ENCODE results near the gene TUBG2.

Gene TUBG2

DNA sequence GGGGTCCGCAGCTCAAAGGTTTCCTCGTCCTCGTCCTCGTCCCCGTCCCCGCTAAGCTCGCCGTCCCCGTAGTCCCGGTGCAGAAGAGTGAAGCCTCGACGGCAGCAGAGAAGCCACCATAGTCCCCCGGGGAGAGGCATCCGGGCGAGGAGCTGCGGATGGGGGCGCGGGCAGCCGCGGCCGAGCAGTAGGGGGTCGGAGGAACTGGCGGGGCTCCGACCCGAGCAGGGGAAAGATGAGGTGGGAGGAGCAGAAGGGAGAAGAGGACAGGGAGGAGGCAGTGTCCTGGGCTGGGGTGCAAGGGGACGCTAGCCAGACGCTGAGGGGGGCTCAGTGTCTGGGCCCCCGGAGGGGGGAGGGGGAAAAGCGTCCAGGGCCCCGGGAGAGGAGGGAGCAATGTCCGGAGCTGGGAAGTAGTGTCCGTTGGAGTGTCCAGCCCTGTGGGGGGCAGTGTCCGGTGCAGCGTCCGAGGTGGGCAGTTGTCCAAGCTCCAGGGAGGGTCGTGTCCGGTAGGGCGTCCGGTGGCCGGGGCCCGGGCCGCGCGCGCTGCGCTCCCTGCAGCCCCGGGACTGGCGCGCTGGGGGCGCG is 17.4 kb downstream of the TUBG2 start, which contains the start of gene PLEKHH3:
TSS of gene PLEKHH3 (minus strand) at position 571 of the 588 bp plus-strand sequence. CDS start at position 140, 431 bp downstream.
- DNase-seq (ENCODE audit: low read depth, low spot score), result no peak

DNA sequence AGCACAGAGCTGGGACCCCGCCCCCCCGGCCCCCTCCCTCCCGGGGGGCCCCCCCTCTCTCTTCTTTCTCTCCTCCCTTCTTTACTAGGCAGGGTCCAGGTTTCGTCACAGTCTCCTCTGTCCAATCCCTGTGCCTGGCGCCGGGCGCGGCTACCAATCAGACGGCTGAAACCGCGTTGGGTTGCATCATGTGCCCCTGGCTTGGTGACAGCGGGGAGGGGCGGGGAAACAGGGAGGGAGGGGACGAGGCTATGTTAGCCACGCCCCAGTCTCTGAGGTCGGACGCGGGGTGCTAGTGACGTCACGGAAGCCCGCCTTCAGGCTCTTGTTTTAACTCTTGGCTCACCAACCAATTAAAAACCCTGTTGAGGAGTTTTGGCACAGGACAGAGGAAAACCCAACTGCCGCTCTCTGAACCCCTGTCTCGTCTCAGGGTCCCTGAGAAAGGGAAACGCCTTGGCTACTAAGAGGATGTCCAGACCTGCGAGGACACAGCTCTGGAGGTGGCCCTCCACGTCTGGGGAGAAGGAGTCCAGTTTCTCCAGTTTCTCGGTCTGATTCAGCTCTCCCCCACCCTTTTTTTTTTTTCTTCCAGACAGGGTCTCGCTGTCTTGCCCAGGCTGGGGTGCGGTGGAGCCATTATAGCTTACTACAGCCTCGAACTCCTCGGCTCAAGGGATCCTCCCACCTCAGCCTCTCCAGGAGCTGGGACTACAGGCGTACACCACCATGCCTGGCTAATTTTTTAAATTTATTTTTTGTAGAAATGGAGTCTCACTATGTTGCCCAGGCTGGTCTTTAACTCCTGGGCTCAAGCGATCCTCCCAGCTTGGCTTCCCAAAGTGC is 18.2 kb downstream of the TUBG2 start:
- peak; percentile 98 for DNase-seq (ENCODE audit: low read depth, low spot score)

DNA sequence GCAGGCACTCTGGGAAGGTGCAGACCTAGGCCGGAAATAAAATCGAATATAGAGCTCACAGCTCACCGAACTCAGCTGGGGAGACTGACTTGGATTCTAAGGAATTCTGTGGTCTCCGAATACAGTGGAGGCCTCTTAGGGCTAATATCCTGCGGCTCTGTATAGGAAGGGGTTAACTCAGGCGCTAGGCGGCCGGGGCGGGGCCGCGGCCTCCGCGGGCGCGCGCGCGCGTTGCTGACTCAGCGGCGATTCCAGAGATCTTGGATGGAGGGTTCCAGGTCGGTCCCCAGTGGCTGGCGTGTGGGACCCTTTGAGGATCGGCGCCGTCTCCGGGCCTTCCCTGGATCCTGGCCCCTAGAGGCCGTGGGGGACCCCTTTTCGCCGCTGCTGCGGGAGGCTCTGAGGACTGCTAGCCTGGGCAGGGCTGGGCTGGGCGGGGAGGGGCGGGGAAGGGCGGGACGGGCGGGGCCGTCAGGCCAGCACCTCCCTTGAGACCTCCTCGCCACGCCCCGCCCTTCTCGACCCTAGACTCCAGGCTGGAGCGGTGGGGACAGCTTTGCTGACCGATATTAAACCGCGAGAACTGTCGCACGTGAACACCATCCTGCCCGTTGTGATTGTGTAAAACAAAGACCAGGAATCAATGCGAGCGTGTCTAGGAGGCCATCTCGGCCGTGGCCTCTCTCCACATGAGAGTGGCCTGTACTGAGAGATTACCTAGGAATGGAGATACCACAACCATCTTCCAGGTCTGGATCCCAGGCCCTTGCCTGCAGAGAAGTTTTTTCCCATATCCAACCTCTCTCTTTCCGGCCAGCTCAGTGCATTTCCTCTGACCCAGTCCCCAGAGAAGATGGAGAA is 19.1 kb downstream of the TUBG2 start:
- peak; percentile 52 for DNase-seq (ENCODE audit: low read depth, low spot score)

GRCh38 chr17:42678951-42679491 is 19.9 kb downstream of the TUBG2 start:
- no peak for DNase-seq (ENCODE audit: low read depth, low spot score)

DNA sequence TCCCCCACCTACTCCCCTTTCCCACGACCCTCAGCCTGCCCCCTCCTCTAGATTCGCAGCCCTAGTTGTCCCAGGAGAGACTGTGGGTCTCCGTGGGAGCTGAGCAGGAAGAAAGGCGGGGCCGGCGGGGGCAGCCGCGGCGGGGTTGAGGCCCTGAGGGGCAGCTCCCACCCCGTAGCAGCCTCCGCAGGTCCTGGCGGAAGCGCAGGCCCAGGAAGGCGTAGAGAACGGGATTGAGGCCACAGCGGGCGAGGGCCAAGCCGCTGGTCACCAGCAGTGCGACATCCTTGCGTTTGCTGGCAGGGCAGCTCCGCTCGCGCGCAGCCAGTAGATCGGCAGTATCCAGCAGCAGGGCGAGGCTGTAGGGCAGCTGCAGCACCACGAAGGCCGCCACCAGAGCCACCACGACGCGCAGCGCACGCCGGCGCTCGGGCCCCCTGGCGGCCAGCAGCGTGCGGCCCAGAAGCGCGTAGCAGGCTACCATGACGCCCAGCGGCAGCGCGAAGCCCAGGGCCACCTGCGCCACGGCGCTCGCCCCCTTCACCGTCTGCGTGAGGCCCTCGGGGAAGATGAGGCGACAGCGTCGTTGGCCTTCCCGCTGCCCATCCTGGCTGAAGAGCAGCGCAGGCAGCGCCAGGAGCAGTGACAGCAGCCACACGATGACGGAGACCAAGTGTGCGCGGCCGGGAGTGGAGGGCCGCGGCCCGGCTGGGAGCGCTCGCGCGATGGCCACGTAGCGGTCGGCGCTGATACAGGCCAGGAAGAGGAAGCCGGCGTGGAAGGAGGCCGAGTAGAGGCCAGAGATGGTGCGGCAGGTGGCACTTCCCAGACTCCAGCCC is 20.6 kb downstream of the TUBG2 start:
- no peak for DNase-seq (ENCODE audit: low read depth, low spot score)

DNA sequence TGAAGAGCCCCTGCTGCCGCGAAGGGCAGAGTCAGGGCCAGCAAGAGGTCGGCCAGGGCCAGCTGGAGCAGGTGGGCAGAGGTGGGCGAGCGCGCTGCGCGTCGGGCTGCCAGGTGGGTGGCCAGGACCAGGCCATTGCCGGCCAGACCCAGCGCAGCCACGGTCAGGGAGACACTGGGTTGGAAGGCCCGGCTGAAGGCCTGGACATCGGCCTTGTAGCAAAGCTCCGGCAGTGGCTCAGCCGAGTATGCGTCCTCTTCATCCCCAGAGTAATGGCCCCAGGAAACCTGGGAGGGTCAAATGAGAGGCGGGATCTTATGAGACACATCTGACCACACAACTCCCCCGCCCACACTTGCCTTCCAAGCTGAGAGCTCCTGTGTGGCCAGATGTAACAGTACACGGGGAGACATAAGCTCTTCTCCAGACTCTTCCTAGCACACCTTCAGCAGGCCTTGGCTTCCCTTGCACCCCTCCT is 21.3 kb downstream of the TUBG2 start:
- no peak for DNase-seq (ENCODE audit: low read depth, low spot score)

- DNase-seq (ENCODE audit: low read depth, low spot score), result no peak
These were observed 23.1 kb downstream of the TUBG2 start, which contains the start of gene CNTNAP1 for GRCh38 chr17:42681976-42682721. TSS of gene CNTNAP1 (plus strand) at chr17:42682531. CDS start at chr17:42682830, 299 bp downstream.

DNA sequence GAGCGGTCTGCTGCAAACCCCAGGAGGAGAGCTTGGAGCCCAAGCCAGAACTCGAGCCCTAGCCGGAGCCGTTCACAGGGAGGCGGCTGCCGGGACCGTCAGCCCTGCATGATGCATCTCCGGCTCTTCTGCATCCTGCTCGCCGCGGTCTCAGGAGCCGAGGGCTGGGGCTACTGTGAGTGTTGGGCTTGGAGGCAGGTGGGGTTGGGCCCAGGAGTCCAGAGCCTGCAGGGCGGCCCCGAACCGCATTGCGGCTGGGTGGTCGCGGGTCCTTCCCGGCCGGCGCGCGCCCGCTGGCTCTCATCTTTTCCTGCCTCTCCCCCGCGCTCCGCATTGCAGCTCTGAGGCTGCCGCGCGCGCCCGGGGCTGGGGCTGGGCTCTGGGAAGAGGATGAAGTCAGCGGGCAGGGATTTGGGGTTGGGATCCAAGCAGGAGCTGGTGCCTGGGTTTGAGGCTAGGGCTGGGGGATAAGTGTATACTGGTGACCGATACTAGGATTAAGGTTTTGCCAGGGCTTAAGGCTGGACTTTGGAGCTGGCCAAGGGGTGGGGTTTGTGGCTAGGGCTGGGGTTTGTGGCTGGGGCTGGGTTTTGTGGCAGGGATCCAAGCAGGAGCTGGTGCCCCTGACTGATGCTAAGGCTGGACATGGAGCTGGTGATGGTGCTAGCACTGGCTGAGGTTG is 23.8 kb downstream of the TUBG2 start:
- no peak for DNase-seq (ENCODE audit: low read depth, low spot score)

GRCh38 chr17:42683407-42684034 is 24.4 kb downstream of the TUBG2 start:
- DNase-seq (ENCODE audit: low read depth, low spot score), result no peak

- no peak for DNase-seq (ENCODE audit: low read depth, low spot score)
These were observed 26.0 kb downstream of the TUBG2 start for GRCh38 chr17:42684929-42685556.

DNA sequence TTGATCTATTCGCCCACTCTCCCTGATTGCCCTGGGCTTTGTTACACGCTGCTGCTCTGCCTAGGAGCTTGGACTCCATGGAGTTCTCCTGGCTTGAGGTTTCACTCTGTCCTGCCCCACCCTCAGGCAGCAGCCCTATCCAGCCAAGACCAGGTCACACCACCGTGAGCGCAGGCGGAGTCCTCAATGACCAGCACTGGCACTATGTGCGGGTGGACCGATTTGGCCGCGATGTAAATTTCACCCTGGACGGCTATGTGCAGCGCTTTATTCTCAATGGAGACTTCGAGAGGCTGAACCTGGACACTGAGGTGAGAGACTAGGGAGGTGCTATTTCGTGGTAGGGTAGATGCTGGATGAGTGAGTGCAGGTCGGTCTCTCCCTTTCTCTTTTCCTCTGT is 26.7 kb downstream of the TUBG2 start:
- DNase-seq (ENCODE audit: low read depth, low spot score), result no peak

DNA sequence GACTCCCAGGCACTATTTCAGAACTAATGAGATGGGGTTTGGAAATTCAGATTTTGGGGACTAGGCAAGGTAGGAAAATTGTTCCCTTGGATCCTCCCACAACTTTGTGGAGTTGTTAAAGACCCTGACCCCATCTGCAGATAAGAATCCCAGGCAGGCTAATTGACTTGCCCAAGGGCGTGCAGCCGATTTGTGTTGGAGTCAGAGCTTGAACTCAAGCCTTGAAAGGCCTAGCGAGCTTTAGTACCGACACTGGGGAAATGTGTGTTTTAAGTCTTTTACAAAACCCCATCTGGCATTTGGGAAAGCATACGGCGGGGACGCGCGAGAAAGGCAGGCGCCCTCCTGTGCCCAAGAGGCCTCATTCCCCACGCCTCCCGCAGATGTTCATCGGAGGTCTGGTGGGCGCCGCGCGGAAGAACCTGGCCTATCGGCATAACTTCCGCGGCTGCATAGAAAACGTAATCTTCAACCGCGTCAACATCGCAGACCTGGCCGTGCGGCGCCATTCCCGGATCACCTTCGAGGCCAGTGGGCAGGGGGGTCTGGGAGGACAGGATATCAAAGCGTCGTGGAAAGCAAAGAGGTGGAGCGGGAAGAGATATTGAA is 27.5 kb downstream of the TUBG2 start:
- DNase-seq (ENCODE audit: low read depth, low spot score), result no peak

DNA sequence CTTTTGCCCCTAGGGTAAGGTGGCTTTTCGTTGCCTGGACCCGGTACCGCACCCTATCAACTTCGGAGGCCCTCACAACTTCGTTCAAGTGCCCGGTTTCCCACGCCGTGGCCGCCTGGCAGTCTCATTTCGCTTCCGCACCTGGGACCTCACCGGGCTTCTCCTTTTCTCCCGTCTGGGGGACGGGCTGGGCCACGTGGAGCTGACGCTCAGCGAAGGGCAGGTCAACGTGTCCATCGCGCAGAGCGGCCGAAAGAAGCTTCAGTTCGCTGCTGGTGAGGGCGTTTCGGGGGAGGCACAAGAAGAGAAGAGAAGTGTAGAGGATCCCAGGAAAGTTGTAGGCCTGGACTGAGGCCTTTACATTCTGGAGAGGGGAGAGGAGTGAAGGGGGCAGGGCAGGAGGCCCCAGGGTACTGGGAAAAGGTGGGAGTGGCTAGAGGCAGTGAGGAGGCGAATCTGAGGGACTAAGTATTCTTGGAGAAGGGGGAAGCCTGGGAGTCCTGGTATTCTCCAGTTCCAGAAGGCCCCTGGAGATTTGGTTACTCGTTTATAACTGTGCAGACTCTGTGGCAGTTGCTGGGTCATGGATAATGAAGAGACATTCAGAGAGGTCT is 28.7 kb downstream of the TUBG2 start:
- no peak for DNase-seq (ENCODE audit: low read depth, low spot score)

GRCh38 chr17:42690596-42690995 is 31.5 kb downstream of the TUBG2 start:
- DNase-seq (ENCODE audit: low read depth, low spot score), result no peak

DNA sequence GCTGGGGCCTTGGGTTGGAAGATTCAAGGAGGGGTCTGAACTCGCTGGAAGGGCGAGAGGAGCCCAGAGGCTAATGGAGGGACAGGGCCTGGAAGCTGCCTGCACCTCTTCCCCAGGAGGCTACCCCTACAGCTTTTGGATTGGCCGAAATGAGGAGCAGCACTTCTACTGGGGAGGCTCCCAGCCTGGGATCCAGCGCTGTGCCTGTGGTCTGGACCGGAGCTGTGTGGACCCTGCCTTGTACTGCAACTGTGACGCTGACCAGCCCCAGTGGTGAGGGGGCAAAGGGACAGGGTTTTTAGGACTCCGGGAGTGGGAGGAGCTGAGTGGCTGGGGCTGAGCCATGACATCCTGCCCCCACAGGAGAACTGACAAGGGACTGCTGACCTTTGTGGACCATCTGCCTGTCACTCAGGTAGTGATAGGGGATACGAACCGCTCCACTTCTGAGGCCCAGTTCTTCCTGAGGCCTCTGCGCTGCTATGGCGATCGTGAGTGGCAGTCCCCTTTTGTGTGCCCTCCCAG is 32.0 kb downstream of the TUBG2 start:
- no peak for DNase-seq (ENCODE audit: low read depth, low spot score)

- DNase-seq (ENCODE audit: low read depth, low spot score), result no peak
These were observed 33.4 kb downstream of the TUBG2 start for GRCh38 chr17:42692489-42692888.

DNA sequence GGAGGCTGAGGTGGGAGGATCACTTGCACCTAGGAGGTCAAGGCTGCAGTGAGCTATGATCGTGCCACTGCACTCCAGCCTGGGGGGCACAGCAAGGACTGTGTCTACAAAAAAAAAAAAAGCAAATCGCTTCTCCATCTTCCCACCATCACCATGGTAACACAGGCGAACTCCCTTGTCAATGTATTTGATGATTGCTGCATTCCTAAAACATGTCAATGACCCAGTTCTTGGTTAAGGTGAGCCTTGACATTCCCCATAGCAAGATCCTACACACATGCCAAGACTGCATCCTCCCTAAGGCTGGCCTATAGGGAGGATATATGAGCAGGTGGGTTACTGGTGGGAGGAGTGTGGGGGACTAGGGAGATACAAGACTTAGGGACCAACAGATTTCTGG is 35.4 kb downstream of the TUBG2 start:
- no peak for DNase-seq (ENCODE audit: low read depth, low spot score)
